ENCODE results near the gene KRTDAP.

Gene KRTDAP

GRCh38 chr19:35461060-35461459 is 29.2 kb downstream of the KRTDAP start:
- in situ Hi-C loops (cut with HindIII; ENCODE audit: low pct_ligation_motif_present, low pct_unique_long_range_greater_than_20kb, low sequenced_read_pairs), result no loop called here
- DNase-seq, result no peak

GRCh38 chr19:35460608-35461007 is 29.7 kb downstream of the KRTDAP start:
- no peak for DNase-seq
- in situ Hi-C loops (cut with HindIII; ENCODE audit: low pct_ligation_motif_present, low pct_unique_long_range_greater_than_20kb, low sequenced_read_pairs), result no loop called here

GRCh38 chr19:35459414-35460082 is 30.7 kb downstream of the KRTDAP start:
- in situ Hi-C loops (cut with HindIII; ENCODE audit: low pct_ligation_motif_present, low pct_unique_long_range_greater_than_20kb, low sequenced_read_pairs), result no loop called here
- DNase-seq, result no peak

GRCh38 chr19:35458731-35459391 is 31.4 kb downstream of the KRTDAP start:
- DNase-seq, result no peak
- in situ Hi-C loops (cut with HindIII; ENCODE audit: low pct_ligation_motif_present, low pct_unique_long_range_greater_than_20kb, low sequenced_read_pairs), result no loop called here

GRCh38 chr19:35458192-35458591 is 32.1 kb downstream of the KRTDAP start:
- in situ Hi-C loops (cut with HindIII; ENCODE audit: low pct_ligation_motif_present, low pct_unique_long_range_greater_than_20kb, low sequenced_read_pairs), result no loop called here

GRCh38 chr19:35457173-35457572 is 33.1 kb downstream of the KRTDAP start:
- in situ Hi-C loops (cut with HindIII; ENCODE audit: low pct_ligation_motif_present, low pct_unique_long_range_greater_than_20kb, low sequenced_read_pairs), result no loop called here

More at GRCh38 chr19:35458192-35458591, 32.1 kb downstream of the KRTDAP start:
- no peak for DNase-seq

GRCh38 chr19:35455616-35456201 is 34.6 kb downstream of the KRTDAP start:
- in situ Hi-C loops (cut with HindIII; ENCODE audit: low pct_ligation_motif_present, low pct_unique_long_range_greater_than_20kb, low sequenced_read_pairs), result no loop called here
- no peak for DNase-seq

More at GRCh38 chr19:35457173-35457572, 33.1 kb downstream of the KRTDAP start:
- no peak for DNase-seq

GRCh38 chr19:35454663-35455062 is 35.6 kb downstream of the KRTDAP start:
- in situ Hi-C loops (cut with HindIII; ENCODE audit: low pct_ligation_motif_present, low pct_unique_long_range_greater_than_20kb, low sequenced_read_pairs), result no loop called here

GRCh38 chr19:35451338-35452096 is 38.7 kb downstream of the KRTDAP start:
- in situ Hi-C loops (cut with HindIII; ENCODE audit: low pct_ligation_motif_present, low pct_unique_long_range_greater_than_20kb, low sequenced_read_pairs), result no loop called here
- DNase-seq, result no peak

More at GRCh38 chr19:35454663-35455062, 35.6 kb downstream of the KRTDAP start:
- DNase-seq, result no peak

- in situ Hi-C loops (cut with HindIII; ENCODE audit: low pct_ligation_motif_present, low pct_unique_long_range_greater_than_20kb, low sequenced_read_pairs), result no loop called here
- no peak for DNase-seq
Measured at GRCh38 chr19:35449359-35450043, 40.8 kb downstream of the KRTDAP start.

- DNase-seq, result no peak
- in situ Hi-C loops (cut with HindIII; ENCODE audit: low pct_ligation_motif_present, low pct_unique_long_range_greater_than_20kb, low sequenced_read_pairs), result no loop called here
Measured at GRCh38 chr19:35447606-35448469, 42.4 kb downstream of the KRTDAP start, which contains the start of gene FFAR2. FFAR2 (plus strand) TSS chr19:35448257; CDS start chr19:35449715, 1,458 bp downstream.

GRCh38 chr19:35445826-35446593 is 44.3 kb downstream of the KRTDAP start:
- in situ Hi-C loops (cut with HindIII; ENCODE audit: low pct_ligation_motif_present, low pct_unique_long_range_greater_than_20kb, low sequenced_read_pairs), result no loop called here
- DNase-seq, result no peak

- in situ Hi-C loops (cut with HindIII; ENCODE audit: low pct_ligation_motif_present, low pct_unique_long_range_greater_than_20kb, low sequenced_read_pairs), result no loop called here
- DNase-seq, result no peak
Measured at GRCh38 chr19:35444735-35445134, 45.5 kb downstream of the KRTDAP start.

- in situ Hi-C loops (cut with HindIII; ENCODE audit: low pct_ligation_motif_present, low pct_unique_long_range_greater_than_20kb, low sequenced_read_pairs), result no loop called here
- DNase-seq, result no peak
Measured at GRCh38 chr19:35442091-35442490, 48.2 kb downstream of the KRTDAP start.

- in situ Hi-C loops (cut with HindIII; ENCODE audit: low pct_ligation_motif_present, low pct_unique_long_range_greater_than_20kb, low sequenced_read_pairs), result no loop called here
- DNase-seq, result no peak
Measured at GRCh38 chr19:35439921-35440320, 50.3 kb downstream of the KRTDAP start.

- in situ Hi-C loops (cut with HindIII; ENCODE audit: low pct_ligation_motif_present, low pct_unique_long_range_greater_than_20kb, low sequenced_read_pairs), result no loop called here
- no peak for DNase-seq
Measured at GRCh38 chr19:35438527-35438926, 51.7 kb downstream of the KRTDAP start.

- no peak for DNase-seq
- in situ Hi-C loops (cut with HindIII; ENCODE audit: low pct_ligation_motif_present, low pct_unique_long_range_greater_than_20kb, low sequenced_read_pairs), result no loop called here
Measured at GRCh38 chr19:35438096-35438495, 52.2 kb downstream of the KRTDAP start.
